ENCODE data around the gene MAP2.
A peak's percentile ranks its signal among the peaks of the same experiment; 100 is the strongest.

MAP2 gene

GRCh38 chr2:209726311-209726710 is 302.5 kb downstream of the MAP2 start:
- DNase-seq (ENCODE audit: low read depth): no peak

- no peak for DNase-seq (ENCODE audit: low read depth)
These were observed 303.2 kb downstream of the MAP2 start for GRCh38 chr2:209727077-209727476.

- DNase-seq (ENCODE audit: low read depth): no peak
These were observed 311.0 kb downstream of the MAP2 start for GRCh38 chr2:209734805-209735204.

- DNase-seq (ENCODE audit: low read depth): no peak
These were observed 318.1 kb downstream of the MAP2 start for GRCh38 chr2:209741953-209742352.

GRCh38 chr2:209753020-209753419 is 329.2 kb downstream of the MAP2 start:
- DNase-seq (ENCODE audit: low read depth): no peak

GRCh38 chr2:209757163-209757562 is 333.3 kb downstream of the MAP2 start:
- no peak for DNase-seq (ENCODE audit: low read depth)

GRCh38 chr2:209761566-209761965 is 337.7 kb downstream of the MAP2 start:
- no peak for DNase-seq (ENCODE audit: low read depth)

- no peak for DNase-seq (ENCODE audit: low read depth)
These were observed 338.7 kb downstream of the MAP2 start for GRCh38 chr2:209762563-209762962.

GRCh38 chr2:209763106-209763505 is 339.3 kb downstream of the MAP2 start:
- no peak for DNase-seq (ENCODE audit: low read depth)

- no peak for DNase-seq (ENCODE audit: low read depth)
These were observed 342.8 kb downstream of the MAP2 start for GRCh38 chr2:209766613-209767012.

- no peak for DNase-seq (ENCODE audit: low read depth)
These were observed 343.5 kb downstream of the MAP2 start for GRCh38 chr2:209767316-209767715.

GRCh38 chr2:209768557-209768956 is 344.7 kb downstream of the MAP2 start:
- DNase-seq (ENCODE audit: low read depth): no peak

GRCh38 chr2:209771474-209772289 is 347.8 kb downstream of the MAP2 start, which contains the start of gene UNC80:
Gene UNC80 (plus strand): TSS chr2:209771832. CDS start chr2:209772073, 241 bp downstream.
- DNase-seq (ENCODE audit: low read depth): peak; percentile 55

- DNase-seq (ENCODE audit: low read depth): no peak
These were observed 348.4 kb downstream of the MAP2 start for GRCh38 chr2:209772290-209772685.

GRCh38 chr2:209773377-209773776 is 349.5 kb downstream of the MAP2 start:
- DNase-seq (ENCODE audit: low read depth): no peak

Data from EH (cell line).